ENCODE data around the gene NTRK1.
A peak's percentile ranks its signal among the peaks of the same experiment; 100 is the strongest.

The NTRK1 gene

GRCh38 chr1:156899956-156900718, 39.5 kb downstream of the NTRK1 start:
- DNase-seq: no peak

DNA sequence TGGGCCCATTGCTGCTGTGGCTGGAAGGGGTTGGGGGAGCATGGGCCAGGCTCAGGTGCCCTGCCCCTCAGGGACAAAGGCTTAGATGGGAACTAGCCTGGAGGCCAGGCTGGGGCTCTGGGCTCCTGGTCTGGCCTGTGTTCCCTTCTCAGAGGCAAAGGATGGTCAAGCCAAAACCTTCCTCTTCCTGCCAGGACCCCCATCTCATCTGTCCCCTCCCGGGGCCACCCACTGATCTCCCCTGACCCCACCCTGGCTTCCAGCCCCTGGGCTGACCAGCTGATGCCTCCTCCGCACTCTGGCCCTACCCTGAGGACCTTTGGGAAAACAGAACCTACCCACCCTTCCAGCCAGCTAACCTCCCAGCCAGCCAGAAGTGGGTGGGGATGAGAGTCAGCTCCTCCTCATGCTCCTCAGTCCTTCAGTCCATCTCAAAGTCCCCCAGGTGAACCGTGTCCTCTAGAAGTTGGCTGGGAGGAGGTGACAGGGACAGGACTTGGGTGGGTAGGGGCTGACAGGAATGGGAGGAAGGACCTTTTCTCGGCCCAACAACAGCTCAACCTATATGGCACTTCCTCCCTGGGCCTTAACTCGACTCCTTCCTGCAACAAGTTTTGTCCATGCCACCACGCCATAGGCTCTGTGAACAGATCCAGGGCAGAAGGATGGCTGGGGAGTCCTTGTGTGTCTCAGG, 40.4 kb downstream of the NTRK1 start:
- no peak for DNase-seq

DNA sequence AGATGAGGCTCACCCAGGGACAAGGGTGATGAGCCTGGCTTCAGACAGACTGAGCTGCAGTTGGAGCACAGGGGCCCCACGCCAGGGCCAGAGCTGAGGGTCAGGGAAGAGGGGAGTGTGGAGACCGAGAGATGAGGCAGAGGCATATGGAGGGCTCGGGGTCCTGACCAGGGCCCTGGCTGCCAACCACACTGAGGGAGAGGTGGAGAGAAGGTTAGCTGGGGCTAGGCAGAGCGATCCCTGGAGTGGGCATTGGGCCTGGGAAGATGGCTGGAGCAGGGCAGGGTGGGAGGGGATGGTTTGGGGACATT, 40.9 kb downstream of the NTRK1 start:
- no peak for DNase-seq

DNA sequence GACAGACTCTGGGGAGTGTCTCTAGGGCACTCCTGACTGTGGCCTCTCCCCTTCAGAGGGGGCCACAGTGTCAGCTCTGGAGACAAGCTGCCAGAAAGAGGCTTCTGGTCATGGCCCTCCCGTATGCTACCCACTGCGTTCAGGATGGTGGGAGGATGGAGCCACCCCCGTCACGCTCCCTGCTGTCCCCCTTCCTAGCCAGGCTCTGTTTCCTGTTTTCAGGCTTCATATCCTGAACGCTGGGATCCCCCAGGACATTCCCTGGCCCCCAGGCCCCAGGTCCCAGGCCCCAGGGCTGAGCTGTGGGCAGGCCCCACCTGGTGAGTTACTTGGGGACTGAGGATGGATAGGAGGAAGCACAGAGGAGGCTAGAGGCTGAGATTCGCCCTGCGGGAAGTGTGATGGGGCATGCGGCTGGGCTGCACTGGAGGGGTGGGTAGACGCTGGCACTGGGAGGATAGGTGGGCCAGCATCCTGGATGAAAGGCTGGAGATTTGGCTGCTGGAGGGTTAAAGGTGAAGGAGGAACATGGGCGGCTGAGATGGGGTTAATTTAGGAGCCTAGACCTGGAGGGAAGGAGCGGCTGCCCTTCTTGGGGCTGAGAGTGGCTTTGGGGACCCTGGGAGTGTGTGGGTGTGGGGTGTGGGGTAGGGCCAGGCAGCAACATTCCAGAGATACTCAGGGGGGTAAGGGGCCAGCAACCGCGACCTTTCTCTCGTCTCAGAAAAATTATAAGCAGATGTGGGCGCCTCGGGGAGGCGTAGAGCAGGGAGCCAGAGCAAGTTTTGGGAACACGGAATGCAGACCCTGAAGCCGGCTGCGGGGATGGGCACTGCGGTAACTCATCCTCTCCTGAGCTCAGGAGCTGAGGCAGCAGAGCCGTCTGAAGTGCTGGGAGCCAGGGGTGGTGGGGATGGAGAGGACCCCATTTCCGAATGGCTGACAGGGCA, 41.6 kb downstream of the NTRK1 start:
- DNase-seq: no peak

GRCh38 chr1:156903328-156904091, 42.8 kb downstream of the NTRK1 start:
- no peak for DNase-seq

- no peak for DNase-seq
These were observed 43.7 kb downstream of the NTRK1 start for GRCh38 chr1:156904187-156904959.

GRCh38 chr1:156905176-156905575, 44.5 kb downstream of the NTRK1 start:
- no peak for DNase-seq

GRCh38 chr1:156905651-156906050, 45.0 kb downstream of the NTRK1 start:
- DNase-seq: no peak

DNA sequence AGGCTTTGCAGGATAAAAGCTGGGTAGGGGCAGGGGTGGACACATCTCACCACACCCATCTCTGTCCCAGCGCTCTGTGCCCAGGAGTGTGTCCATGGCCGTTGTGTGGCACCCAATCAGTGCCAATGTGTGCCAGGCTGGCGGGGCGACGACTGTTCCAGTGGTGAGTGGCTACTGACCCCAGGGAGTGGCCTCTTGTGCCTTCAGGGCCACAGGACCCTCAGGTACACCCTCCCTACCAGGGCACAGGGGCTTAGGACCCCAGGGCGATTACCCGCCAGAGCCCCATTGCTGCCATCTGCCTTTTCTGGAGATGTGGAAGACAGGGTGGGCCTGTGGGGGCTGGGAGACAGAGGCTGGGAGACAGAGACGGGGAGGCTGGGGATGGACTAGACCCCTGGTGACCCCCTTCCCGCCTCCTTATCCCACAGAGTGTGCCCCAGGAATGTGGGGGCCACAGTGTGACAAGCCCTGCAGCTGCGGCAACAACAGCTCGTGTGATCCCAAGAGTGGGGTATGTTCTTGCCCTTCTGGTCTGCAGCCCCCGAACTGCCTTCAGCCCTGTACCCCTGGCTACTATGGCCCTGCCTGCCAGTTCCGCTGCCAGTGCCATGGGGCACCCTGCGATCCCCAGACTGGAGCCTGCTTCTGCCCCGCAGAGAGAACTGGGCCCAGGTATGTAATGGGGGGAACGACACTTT, 45.7 kb downstream of the NTRK1 start:
- DNase-seq: no peak

DNA sequence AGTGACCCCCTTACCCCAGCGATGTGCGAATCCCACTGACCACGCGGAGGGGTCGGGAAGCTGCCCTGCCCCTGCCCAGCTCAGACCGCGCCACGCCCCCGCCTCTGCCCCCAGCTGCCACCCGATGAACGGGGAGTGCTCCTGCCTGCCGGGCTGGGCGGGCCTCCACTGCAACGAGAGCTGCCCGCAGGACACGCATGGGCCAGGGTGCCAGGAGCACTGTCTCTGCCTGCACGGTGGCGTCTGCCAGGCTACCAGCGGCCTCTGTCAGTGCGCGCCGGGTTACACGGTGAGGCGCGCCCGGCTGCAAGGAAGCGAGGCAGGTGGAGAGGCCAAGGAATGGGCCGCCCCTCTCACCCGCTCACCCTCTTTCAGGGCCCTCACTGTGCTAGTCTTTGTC, 47.9 kb downstream of the NTRK1 start:
- DNase-seq: no peak

- no peak for DNase-seq
These were observed 48.3 kb downstream of the NTRK1 start for GRCh38 chr1:156908955-156909354.

GRCh38 chr1:156909671-156910070, 49.0 kb downstream of the NTRK1 start:
- DNase-seq: no peak

- DNase-seq: peak; percentile 41
These were observed 49.7 kb downstream of the NTRK1 start for GRCh38 chr1:156910309-156910782.

- DNase-seq: no peak
These were observed 51.1 kb downstream of the NTRK1 start for GRCh38 chr1:156911577-156912298.

DNA sequence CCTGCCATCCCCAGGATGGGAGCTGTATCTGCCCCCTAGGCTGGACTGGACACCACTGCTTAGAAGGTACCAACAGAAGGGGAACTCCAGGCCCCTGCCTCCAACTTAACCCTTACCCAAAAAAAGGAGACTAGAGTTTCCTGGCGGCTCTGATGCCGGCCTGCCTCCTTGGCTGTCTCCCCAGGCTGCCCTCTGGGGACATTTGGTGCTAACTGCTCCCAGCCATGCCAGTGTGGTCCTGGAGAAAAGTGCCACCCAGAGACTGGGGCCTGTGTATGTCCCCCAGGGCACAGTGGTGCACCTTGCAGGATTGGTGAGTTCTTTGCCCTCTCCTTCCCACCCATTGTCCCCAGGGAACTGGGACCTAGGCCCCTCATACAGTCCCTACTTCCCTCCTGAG, 51.6 kb downstream of the NTRK1 start:
- DNase-seq: no peak

DNA sequence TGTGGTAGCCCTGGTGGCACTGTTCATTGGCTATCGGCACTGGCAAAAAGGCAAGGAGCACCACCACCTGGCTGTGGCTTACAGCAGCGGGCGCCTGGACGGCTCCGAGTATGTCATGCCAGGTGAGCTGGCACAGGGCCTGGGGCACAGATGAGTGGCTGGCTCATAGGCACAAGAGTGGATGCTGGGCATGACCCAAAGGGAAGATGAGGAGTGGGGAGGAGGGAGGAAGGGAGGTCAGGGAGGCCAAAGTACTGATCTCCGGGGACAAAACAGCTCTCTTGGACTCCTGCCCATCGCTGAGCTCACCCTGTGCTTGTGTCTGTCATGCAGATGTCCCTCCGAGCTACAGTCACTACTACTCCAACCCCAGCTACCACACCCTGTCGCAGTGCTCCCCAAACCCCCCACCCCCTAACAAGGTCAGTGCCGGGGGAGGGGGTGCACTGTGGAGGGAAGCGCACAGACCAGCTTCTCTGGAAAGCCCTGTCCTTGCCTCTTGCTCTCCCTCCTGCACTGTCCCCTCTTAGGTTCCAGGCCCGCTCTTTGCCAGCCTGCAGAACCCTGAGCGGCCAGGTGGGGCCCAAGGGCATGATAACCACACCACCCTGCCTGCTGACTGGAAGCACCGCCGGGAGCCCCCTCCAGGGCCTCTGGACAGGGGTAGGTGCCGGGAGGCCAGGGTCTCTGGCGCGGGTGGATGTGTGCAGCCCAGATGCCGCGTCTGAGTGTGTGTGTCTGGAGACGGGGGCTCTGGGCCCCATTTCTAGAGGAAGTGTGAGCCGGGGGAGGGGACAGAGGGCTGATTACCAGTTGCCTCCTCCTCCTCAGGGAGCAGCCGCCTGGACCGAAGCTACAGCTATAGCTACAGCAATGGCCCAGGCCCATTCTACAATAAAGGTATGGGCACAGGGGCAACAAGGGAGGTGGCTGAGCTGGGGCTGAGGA, 52.5 kb downstream of the NTRK1 start:
- DNase-seq: no peak

- DNase-seq: no peak
These were observed 53.2 kb downstream of the NTRK1 start for GRCh38 chr1:156913809-156914387.

- peak; percentile 80 for DNase-seq
These were observed 53.8 kb downstream of the NTRK1 start for GRCh38 chr1:156914440-156914856.
